CMK (cell line): ENCODE results near the gene CLPSL1.

ENCODE experiments used
- DNase-seq: peaks from one replicate; pipeline ENCODE4 v3.0.0-alpha.2; 2010; ENCODE audit warnings: low read depth

Gene CLPSL1

DNA sequence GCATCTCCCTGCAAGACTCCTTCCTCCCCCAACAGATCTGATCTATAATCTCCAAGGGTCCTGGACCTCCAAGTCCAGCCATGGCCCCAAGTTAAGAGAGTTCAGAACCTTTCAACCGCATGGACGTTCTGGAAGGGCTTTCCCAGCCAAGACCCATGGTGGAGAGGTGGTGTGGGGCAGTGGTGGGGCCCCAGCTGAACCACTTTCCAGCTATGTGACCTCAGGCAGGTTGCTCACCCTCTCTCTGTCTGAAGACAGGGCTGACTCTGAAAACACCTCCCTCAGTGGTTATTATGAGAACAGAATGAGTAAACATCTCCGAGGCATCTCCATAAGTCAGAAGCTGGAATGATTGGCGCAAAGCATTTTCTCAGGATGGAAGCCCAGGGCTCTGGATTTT is 15.4 kb downstream of the CLPSL1 start:
- DNase-seq: no peak

DNA sequence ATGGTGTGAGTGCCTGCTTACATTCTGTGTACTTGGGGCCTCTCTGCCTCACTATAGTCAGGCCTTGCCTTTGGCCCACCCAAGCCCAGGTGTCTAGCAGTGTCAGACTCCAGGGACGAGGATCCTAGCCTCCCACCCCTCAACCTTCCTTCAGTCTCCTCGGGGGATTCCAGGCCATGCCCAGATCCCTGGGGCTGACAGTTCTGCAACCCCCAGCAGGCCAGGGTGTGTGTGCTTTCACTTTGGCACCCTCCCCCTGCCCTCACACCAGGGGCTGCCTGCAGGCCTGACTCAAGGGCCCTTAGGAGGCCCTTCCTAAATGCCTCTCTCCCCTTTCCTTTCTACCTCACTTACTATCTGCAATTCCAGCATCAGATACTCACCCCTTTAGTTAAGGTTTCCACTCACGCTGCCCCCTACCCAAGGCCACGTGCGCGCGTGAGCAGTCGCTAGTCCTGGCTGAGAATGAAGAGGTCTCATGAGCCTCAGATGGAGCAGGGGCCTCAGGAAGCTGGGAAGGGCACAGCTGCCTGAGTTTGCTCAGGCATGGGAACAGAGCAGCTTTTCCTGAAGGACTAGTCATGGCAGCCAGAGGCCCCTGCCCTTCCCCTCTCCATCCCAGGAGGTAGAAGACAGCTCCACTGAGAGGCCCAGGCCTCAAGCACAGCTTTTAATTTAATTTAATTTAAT is 17.2 kb downstream of the CLPSL1 start:
- no peak for DNase-seq

DNA sequence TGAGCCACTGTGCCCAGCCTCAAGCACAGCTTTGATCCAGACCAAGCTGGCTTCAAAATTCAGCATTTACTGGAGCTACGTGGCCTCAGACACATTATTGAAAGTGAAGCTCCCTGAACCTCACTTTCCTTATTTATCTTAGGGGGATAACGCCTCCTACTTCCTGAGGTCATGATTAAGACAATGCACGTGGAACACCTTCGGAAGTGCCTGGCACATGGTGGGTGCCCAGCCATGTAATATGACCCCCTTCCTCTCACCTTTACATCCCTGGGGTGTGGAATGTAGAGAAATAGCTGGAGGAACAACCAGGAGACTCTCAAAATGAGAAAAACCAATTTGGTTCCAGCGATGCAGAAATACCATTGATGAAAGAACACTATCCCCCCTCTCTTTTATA is 17.9 kb downstream of the CLPSL1 start:
- DNase-seq: no peak

DNA sequence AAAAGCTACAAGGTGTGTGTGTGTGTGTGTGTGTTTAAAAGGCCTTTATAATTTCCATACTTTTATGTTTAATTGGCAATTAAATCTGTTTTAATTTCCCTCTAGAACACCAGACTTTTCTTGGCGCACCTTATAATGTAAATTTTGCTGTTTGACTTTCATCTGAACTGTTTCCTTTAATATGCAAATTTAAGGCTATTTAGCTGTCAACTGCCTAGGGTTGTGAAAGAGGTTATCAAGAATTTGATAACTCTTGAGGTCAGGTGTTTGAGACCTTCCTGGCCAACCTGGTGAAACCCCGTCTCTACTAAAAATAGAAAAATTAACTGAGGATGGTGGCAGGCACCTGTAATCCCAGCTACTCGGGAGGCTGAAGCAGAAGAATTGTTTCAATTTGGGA is 20.3 kb downstream of the CLPSL1 start:
- DNase-seq: no peak

DNA sequence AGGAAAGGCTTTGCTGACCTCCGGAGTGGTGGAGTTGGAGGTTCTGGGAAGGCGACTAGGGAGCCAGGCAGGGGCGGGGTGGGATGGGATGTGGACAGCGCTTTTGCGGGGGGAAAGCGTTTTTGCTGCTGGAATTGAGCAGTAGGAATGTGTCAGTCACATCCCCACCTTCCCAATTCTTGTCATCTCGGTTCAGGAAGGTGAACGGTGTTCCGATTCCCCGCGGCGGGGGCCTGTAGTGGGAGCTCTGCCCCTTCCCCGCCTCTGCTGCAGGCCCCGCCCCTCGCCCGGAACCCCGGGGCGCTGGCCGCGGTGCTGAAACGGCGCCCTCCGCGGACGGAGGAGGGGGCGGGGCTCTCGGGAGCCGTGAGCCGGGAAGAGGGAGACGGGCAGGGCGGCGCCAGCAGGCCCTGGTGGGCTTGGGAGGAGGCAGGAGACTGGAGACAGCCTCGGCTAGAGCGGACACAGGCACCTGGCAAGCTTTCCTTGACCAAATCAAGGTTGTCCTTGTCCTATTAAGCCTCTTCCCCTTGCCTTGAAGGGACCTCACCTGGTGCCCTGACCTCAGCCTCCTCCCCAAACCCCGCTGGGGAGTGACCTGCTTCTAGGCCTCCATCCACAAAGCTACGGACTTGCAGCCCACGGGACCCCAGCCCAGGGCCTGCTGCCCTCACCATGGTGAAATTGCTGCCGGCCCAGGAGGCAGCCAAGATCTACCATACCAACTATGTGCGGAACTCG is 24.3 kb downstream of the CLPSL1 start, which contains the start of gene LHFPL5:
Gene LHFPL5, plus strand, starts transcription at position 357 of the 741 bp plus-strand sequence. Its CDS starts 319 bp downstream, at position 676.
- DNase-seq: no peak

DNA sequence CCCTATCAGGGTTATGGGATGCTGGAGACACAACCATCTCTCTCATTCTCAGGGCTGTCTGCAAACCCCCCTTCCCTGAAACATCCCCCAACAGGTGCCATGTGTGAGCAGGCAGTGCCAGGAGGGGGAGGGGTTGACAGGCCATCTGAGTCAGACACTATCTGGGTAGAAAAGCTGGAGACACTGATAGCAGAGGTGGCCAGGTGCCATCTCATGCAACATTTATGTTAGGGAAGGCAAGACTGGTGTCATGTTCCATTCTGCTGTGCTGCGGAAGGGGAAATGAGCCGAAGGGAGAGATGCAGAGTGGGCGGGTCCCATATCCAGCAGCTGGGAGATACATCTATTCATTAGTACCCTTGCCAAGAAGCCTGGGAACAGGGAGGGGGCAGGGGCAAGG is 27.9 kb downstream of the CLPSL1 start:
- DNase-seq: no peak

DNA sequence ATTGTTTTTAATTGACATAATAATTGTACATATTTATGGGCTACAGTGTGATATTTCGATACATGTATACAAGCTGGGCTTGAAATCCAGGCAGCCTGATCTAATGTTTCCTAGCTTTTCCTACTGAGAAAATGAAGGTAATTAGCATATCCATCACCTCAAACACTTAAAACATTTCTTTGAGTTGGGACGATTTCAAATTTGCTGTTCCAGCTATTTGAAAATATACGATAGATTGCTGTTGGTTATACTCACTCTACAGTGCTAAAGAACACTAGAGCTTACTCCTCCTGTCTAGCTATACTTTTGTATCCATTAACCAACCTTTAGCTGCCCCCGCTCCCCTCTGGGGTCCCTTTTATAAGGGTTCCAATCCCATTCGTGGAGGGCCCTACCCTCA is 29.0 kb downstream of the CLPSL1 start:
- no peak for DNase-seq

DNA sequence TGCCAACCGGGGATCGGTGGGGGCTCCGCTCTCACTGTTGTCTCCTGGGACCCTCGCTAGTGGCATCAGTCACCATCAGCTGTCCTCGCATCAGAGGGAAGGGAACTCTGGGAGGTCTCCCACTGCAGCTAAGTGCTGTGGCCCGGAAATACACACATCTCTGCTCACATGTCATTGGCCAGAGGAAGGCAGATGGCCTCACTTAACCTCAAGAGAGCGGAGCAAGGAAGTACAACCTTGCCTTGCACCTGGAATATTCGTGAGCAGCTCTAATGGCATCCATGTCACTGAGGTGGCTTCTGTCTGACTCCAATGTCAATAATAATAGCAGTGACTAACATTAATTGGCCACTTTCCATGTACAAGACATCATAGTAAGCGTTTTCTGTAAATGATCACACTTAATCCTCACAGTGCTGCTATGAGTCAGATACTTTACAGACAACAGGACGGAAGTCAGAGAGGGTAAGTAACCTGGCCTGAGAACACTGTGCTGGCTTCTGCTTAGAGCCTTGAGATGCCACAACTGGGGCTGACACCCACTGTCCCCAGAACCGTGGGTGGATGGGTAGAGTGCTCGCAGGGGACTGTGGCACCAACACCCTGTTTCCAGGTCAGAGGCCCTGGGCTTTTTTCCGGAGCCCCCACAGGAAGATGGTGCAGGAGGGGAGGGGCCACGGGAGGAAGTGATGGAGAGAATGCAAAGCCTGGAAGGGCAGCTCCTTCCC is 30.3 kb downstream of the CLPSL1 start:
- DNase-seq: no peak

DNA sequence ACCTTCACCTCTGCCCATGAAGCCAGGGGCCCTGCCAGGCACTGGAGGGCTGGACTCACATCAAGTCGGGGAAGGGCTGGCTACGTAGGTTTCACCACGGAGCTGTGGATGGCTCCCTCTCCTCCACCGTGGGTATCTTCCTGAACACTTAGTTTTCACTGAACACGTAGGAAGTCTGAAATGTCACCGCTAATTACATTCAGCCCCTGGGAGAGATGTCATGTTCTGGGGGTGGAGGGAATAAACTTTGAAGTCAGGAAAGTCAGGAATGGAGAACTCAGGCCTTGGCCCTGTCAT is 30.8 kb downstream of the CLPSL1 start:
- DNase-seq: no peak

DNA sequence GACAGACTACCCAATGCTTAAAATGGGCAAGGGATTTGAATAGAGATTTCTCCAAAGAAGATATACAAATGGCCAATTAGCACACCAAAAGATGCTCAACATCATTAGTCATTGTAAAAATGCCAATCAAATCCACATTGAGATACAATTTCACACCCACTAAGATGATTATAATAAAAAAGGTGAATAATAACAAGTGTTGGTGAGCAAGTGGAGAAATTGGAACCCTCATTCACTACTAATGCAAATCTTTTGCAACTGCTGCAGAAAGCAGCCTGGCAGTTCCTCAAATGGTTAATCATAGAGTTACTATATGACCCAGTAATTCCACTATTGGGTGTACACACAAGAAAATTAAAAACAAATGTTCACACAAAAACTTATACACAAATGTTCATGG is 36.7 kb downstream of the CLPSL1 start:
- no peak for DNase-seq

DNA sequence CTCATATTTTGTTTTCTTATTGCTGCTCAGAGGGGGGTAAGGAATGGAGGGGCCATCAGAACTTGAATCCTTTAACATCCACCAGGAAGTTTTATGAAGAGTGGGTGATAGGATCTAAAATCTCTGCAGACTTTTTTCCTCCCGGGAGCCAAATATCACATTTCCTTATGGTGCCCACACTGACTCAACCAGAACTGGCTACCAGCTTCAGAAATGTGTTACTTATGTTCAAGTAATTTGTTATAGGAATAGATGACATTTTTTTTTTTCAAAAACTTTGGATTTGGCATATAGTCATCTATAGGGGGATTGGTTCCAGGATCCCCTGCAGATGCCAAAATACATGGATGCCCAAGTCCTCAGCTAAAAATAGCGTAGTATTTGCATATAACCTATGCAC is 42.8 kb downstream of the CLPSL1 start:
- DNase-seq: no peak

DNA sequence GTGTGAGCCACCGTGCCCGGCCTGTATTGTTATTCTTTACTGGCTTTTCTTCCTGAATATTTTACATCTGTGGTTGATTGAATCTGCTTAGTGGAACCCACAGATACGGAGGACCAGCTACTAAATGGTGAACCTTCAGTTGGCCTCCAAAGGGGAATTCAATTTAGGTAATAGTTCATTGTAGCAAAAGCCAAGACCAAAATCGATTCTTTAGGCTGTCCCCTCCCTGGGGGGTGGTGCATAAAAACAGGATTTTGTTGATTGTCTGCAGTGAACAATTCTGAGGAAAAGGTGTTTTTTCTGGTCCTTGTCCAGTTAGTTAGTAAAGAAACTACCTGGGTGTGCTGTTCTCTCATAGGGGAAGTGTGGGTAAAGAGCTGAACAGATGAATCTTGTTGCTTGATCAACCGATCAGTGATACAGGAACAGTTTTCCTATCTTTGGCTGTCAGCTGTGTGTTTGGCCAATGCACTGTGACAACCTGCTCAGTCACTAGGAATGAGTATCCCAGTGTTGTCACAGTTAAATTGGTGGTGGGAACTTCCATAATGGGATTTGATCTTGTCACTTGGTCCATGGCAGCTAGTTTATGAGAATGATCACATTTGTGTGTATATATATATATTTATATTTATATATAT is 43.9 kb downstream of the CLPSL1 start:
- no peak for DNase-seq

DNA sequence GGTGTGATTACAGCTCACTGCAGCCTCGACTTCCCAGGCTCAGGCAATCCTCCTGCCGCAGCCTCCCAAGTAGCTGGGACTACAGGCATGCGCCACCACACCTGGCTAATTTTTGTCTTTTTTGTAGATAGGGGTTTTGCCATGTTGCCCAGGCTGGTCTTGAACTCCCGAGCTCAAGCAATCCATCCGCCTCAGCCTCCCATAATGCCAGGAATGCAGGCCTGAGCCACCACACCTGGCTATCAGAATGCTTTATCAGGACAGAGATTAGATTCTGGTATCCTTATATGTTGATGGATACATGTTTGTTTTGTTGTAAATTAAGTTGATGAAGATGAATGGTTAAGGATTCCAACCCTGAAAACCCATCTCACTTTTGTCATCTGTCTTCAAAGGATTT is 48.5 kb downstream of the CLPSL1 start:
- no peak for DNase-seq

DNA sequence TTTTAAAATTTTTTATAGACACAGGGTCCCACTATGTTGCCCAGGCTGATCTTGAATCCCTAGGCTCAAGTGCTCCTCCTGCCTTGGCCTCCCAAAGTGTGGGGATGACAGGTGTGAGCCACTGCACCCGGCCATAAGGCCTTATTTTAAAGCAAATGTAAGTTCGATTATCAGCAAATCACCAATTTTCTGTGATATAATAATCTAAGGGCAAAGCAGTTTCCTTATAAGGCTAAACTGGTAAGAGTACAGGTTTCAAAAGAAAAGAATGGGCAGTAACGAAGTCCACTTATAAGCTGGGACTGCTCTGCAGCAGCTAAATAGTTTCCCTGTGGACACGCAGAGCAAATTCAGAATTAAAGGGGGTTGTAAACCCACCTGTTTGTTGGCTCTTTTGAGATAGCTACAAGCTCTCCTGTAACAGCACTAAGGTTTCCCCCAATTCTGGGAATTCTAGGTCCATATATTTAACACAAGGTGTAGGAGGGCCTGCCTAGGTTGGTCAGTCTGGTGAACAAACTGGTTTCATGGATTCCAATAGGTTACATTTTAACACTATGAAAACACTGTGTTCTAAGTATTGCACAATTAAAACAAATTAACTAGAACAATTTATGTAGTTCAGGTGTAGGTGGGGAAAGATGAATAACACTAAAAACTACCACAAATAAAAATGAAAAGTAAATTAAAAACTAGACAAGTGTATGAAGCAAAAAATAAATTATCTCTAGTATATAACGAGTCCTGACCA is 50.6 kb downstream of the CLPSL1 start:
- no peak for DNase-seq

DNA sequence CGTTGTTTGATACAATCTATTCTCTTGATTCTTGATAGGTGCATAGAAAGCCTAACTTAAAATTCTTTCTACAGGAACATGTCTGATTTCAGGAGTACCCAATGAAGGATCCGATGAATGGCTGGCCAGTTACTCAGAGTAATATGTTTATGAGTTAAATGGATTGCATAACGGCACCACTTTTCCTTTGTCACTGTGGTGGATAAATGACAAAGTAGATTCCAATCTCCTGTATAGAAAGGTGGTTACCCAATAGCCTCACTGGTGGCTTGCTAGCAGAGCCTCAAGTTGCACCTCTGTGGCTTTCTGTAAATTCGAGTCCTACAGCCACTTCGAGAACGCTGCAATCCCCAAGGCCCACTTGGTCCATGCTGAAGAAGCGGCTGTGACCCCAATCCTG is 52.7 kb downstream of the CLPSL1 start:
- no peak for DNase-seq
